Measurements from ENCODE around the gene PTRH1.

DNA sequence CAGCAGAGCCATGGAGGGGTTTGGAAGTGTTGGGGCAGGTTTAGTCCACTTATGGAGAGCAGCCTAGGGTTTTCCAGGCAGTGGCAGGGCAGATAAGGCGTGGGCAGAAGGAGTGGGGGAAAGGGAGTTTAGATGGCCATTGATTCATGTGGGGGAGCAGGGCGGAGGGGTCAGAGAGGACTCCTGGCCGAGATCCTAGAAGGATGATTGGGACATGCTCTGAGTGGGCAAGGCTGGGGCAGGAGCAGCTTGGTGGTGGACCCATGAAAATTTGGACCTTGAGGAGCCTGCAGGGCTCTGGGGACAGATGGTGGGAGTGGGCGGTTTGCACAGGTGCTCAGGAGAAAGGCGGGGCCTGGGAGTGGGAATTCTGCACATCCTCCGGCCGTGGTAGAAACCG lies 37.7 kb upstream of the PTRH1 start:
- TF ChIP-seq, protein P1, sequence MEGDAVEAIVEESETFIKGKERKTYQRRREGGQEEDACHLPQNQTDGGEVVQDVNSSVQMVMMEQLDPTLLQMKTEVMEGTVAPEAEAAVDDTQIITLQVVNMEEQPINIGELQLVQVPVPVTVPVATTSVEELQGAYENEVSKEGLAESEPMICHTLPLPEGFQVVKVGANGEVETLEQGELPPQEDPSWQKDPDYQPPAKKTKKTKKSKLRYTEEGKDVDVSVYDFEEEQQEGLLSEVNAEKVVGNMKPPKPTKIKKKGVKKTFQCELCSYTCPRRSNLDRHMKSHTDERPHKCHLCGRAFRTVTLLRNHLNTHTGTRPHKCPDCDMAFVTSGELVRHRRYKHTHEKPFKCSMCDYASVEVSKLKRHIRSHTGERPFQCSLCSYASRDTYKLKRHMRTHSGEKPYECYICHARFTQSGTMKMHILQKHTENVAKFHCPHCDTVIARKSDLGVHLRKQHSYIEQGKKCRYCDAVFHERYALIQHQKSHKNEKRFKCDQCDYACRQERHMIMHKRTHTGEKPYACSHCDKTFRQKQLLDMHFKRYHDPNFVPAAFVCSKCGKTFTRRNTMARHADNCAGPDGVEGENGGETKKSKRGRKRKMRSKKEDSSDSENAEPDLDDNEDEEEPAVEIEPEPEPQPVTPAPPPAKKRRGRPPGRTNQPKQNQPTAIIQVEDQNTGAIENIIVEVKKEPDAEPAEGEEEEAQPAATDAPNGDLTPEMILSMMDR (IDR thresholded peaks at IDR 0.05) = no peak
- no peak for TF ChIP-seq POLR2A (IDR thresholded peaks at IDR 0.05)
